Large intestine (tissue), 12 donors: ENCODE data around the gene ARHGAP32. TPM values are rescaled to one million over a fixed set of nuclear protein-coding genes. Genes with fewer than 3 reads are reported as not detected.

Source experiments
- DNase-seq, 2 donors: peaks; one replicate each; pipeline versions ENCODE4 v3.0.0 to v3.0.0-alpha.2; 2013
- H3K27ac ChIP-seq: one replicate; pipeline ENCODE4 v1.5.1; 2013; ENCODE audit warnings: low read length
- H3K27me3 ChIP-seq: 2 replicates; pipeline ENCODE4 v1.6.1; 2013; ENCODE audit warnings: low read length; ENCODE audit not compliant: control insufficient read depth, insufficient read depth
- H3K36me3 ChIP-seq: 2 replicates; pipeline ENCODE4 v1.6.1; 2013; ENCODE audit warnings: low read length; ENCODE audit not compliant: control insufficient read depth, insufficient read depth
- H3K4me1 ChIP-seq: one replicate; pipeline ENCODE4 v1.6.1; 2013; ENCODE audit warnings: low read length; ENCODE audit not compliant: control insufficient read depth, insufficient read depth
- H3K4me3 ChIP-seq: one replicate; pipeline ENCODE4 v1.5.1; 2013; ENCODE audit warnings: low read length
- H3K9me3 ChIP-seq: one replicate; pipeline ENCODE4 v1.6.1; 2013; ENCODE audit warnings: mild to moderate bottlenecking, low read depth, low read length, moderate library complexity; ENCODE audit not compliant: control insufficient read depth
- WGBS: methylation state at CpG from one replicate; pipeline ENCODE4 v1.1.5; 2013; ENCODE audit warnings: low lambda C conversion rate; ENCODE audit not compliant: insufficient coverage; 5-methylcytosine and 5-hydroxymethylcytosine counted together
- long read RNA-seq, 11 donors: transcript quantifications; one replicate each; lab custom pipeline, GENCODE V29; 2026
- polyA plus RNA-seq: library from polyadenylated mRNA; unstranded; fragments of 120-200 nt; gene quantifications from one replicate; pipeline ENCODE4 v1.2.1, GENCODE V29; 2013

Gene ARHGAP32
- polyA plus RNA-seq = 15.6 TPM
- long read RNA-seq, donor 1 = 0 reads
- long read RNA-seq, donor 2, partial matches to known transcripts = 5 of 5 reads
- long read RNA-seq, donor 2, other reads (novel, unspliced or antisense) = 0 of 5 reads
- long read RNA-seq, donor 3 = 0 reads
- long read RNA-seq, donor 4 = 0 reads
- long read RNA-seq, donor 5 = 0 reads
- long read RNA-seq, donor 6 = 0 reads
- long read RNA-seq, donor 7 = 0 reads
- long read RNA-seq, donor 8, partial matches to known transcripts = 6 of 6 reads
- long read RNA-seq, donor 8, other reads (novel, unspliced or antisense) = 0 of 6 reads
- long read RNA-seq, donor 9, partial matches to known transcripts = 0 of 1 reads
- long read RNA-seq, donor 9, other reads (novel, unspliced or antisense) = 0 of 1 reads
- long read RNA-seq, donor 10, partial matches to known transcripts = 9 of 9 reads
- long read RNA-seq, donor 10, other reads (novel, unspliced or antisense) = 0 of 9 reads
- long read RNA-seq, donor 11, partial matches to known transcripts = 8 of 8 reads
- long read RNA-seq, donor 11, other reads (novel, unspliced or antisense) = 0 of 8 reads

GRCh38 chr11:129192150-129192549 is at the start of gene ARHGAP32:
Gene ARHGAP32, minus strand, starts transcription at chr11:129192325. Its CDS starts 127 bp downstream, at chr11:129192198.
- DNase-seq = no peak

GRCh38 chr11:129239207-129239606 is 47.1 kb upstream of the ARHGAP32 start:
- Histone ChIP-seq H3K4me3 (no peak overlapping the region), H3K27me3 (no peaks in the 10 kb centered on the region), H3K27ac (no peak overlapping the region), H3K4me1 (no peaks in the 10 kb centered on the region), H3K36me3 (no peaks in the 10 kb centered on the region), H3K9me3 (no peaks in the 10 kb centered on the region)
- DNase-seq = no peak
- no CpG with 5 or more reads among the region's 2 CpGs for WGBS

More at GRCh38 chr11:129192150-129192549, at the start of gene ARHGAP32:
- Histone ChIP-seq H3K36me3 (no peaks in the 10 kb centered on the region), H3K27ac (no peak within 1 kb of the TSS), H3K27me3 (no peaks in the 10 kb centered on the region), H3K4me3 (no peak within 1 kb of the TSS), H3K4me1 (no peaks in the 10 kb centered on the region), H3K9me3 (no peaks in the 10 kb centered on the region)
- WGBS = no CpG with 5 or more reads among the region's 2 CpGs

- Histone ChIP-seq H3K27ac (no peak overlapping the region), H3K4me1 (no peaks in the 10 kb centered on the region), H3K9me3 (no peaks in the 10 kb centered on the region), H3K27me3 (no peaks in the 10 kb centered on the region), H3K4me3 (no peak overlapping the region), H3K36me3 (no peaks in the 10 kb centered on the region)
- no peak for DNase-seq
- 100% methylated on average over 1 of the region's 3 CpGs for WGBS
Measured at GRCh38 chr11:129237880-129238638, 45.9 kb upstream of the ARHGAP32 start.

GRCh38 chr11:129237456-129237855 is 45.3 kb upstream of the ARHGAP32 start:
- H3K27ac ChIP-seq = no peak overlapping the region
- DNase-seq = no peak

GRCh38 chr11:129236850-129237249 is 44.7 kb upstream of the ARHGAP32 start:
- H3K4me3 ChIP-seq = no peak overlapping the region
- H3K27ac ChIP-seq = no peak overlapping the region
- H3K27me3 ChIP-seq = no peaks in the 10 kb centered on the region
- no peaks in the 10 kb centered on the region for H3K9me3 ChIP-seq
- no peaks in the 10 kb centered on the region for H3K4me1 ChIP-seq
- no peak for DNase-seq
- WGBS = 100% methylated on average over 1 of the region's 1 CpG
- no peaks in the 10 kb centered on the region for H3K36me3 ChIP-seq

More at GRCh38 chr11:129237456-129237855, 45.3 kb upstream of the ARHGAP32 start:
- Histone ChIP-seq H3K4me1 (no peaks in the 10 kb centered on the region), H3K36me3 (no peaks in the 10 kb centered on the region), H3K4me3 (no peak overlapping the region), H3K27me3 (no peaks in the 10 kb centered on the region), H3K9me3 (no peaks in the 10 kb centered on the region)
- WGBS = 92% methylated on average over 2 of the region's 4 CpGs

- Histone ChIP-seq H3K9me3 (no peaks in the 10 kb centered on the region), H3K27ac (no peak overlapping the region), H3K4me3 (no peak overlapping the region), H3K36me3 (no peaks in the 10 kb centered on the region), H3K4me1 (no peaks in the 10 kb centered on the region), H3K27me3 (no peaks in the 10 kb centered on the region)
- DNase-seq = no peak
- 83% methylated on average over 2 of the region's 5 CpGs for WGBS
Measured at GRCh38 chr11:129234978-129235377, 42.9 kb upstream of the ARHGAP32 start.

- no peaks in the 10 kb centered on the region for H3K36me3 ChIP-seq
- H3K27me3 ChIP-seq = no peaks in the 10 kb centered on the region
- DNase-seq = no peak
- H3K4me3 ChIP-seq = no peak overlapping the region
- 88% methylated on average over 1 of the region's 6 CpGs for WGBS
- no peak overlapping the region for H3K27ac ChIP-seq
- H3K9me3 ChIP-seq = peaks cover 16% of the 10 kb centered on the region
- H3K4me1 ChIP-seq = no peaks in the 10 kb centered on the region
Measured at GRCh38 chr11:129230006-129230405, 37.9 kb upstream of the ARHGAP32 start.

- DNase-seq = no peak
- H3K4me3 ChIP-seq = no peak overlapping the region
- no peaks in the 10 kb centered on the region for H3K27me3 ChIP-seq
- no peaks in the 10 kb centered on the region for H3K36me3 ChIP-seq
- no peaks in the 10 kb centered on the region for H3K4me1 ChIP-seq
- H3K9me3 ChIP-seq = peaks cover 16% of the 10 kb centered on the region
- 100% methylated on average over 1 of the region's 2 CpGs for WGBS
- H3K27ac ChIP-seq = no peak overlapping the region
Measured at GRCh38 chr11:129226207-129226798, 34.2 kb upstream of the ARHGAP32 start.

- no CpG with 5 or more reads among the region's 1 CpG for WGBS
- no peaks in the 10 kb centered on the region for H3K36me3 ChIP-seq
- H3K4me3 ChIP-seq = no peak overlapping the region
- no peaks in the 10 kb centered on the region for H3K4me1 ChIP-seq
- no peak for DNase-seq
- H3K9me3 ChIP-seq = peaks cover 16% of the 10 kb centered on the region
- H3K27me3 ChIP-seq = no peaks in the 10 kb centered on the region
- no peak overlapping the region for H3K27ac ChIP-seq
Measured at GRCh38 chr11:129225190-129225589, 33.1 kb upstream of the ARHGAP32 start.

GRCh38 chr11:129224538-129224937 is 32.4 kb upstream of the ARHGAP32 start:
- Histone ChIP-seq H3K27ac (no peak overlapping the region), H3K4me1 (no peaks in the 10 kb centered on the region), H3K36me3 (no peaks in the 10 kb centered on the region), H3K9me3 (peaks cover 16% of the 10 kb centered on the region), H3K4me3 (no peak overlapping the region), H3K27me3 (no peaks in the 10 kb centered on the region)
- WGBS = 80% methylated on average over 2 of the region's 3 CpGs
- no peak for DNase-seq
